Heart left ventricle (tissue), 16 donors: ENCODE data around the gene GCM1. TPM values are rescaled to one million over a fixed set of nuclear protein-coding genes. Genes with fewer than 3 reads are reported as not detected.

Source experiments
- ATAC-seq, 4 donors: fragments of 200-7000 bp; cut with Tn5 transposase; one replicate each; pipeline ENCODE4 v1.9.1; 2020 to 2022; ENCODE audit warnings: moderate library complexity in 4 of 4, mild to moderate bottlenecking in 3 of 4, moderate number of reproducible peaks in 1 of 4
- DNase-seq, 5 donors: peaks; one replicate each; pipeline ENCODE4 v3.0.0-alpha.2; 2020
- H3K27ac ChIP-seq, 12 donors: fragments of 200-600 bp; sonication (generic) in 4 of 12; one replicate each; pipeline versions ENCODE4 v1.5.0 to v1.8.0; 2016 to 2022; ENCODE audit warnings: mild to moderate bottlenecking in 2 of 12
- H3K27me3 ChIP-seq, 9 donors: fragments of 200-600 bp; sonication (generic) in 2 of 9; one replicate each; pipeline versions ENCODE4 v1.5.1 to v1.8.0; 2016 to 2022; ENCODE audit warnings: mild to moderate bottlenecking in 3 of 9
- H3K36me3 ChIP-seq, 9 donors: fragments of 200-600 bp; sonication (generic) in 2 of 9; one replicate each; pipeline versions ENCODE4 v1.5.0 to v1.8.0; 2018 to 2022; ENCODE audit warnings: mild to moderate bottlenecking in 2 of 9
- H3K4me1 ChIP-seq, 12 donors: fragments of 200-600 bp; sonication (generic) in 4 of 12; one replicate each; pipeline versions ENCODE4 v1.5.0 to v1.8.0; 2016 to 2022; ENCODE audit warnings: mild to moderate bottlenecking in 3 of 12
- H3K4me3 ChIP-seq, 12 donors: fragments of 200-600 bp; sonication (generic) in 4 of 12; one replicate each; pipeline versions ENCODE4 v1.5.0 to v1.8.0; 2017 to 2022; ENCODE audit warnings: mild to moderate bottlenecking in 9 of 12, moderate library complexity in 4 of 12
- H3K9me3 ChIP-seq, 12 donors: fragments of 200-600 bp; sonication (generic) in 4 of 12; one replicate each; pipeline versions ENCODE4 v1.5.0 to v1.8.0; 2016 to 2022; ENCODE audit warnings: mild to moderate bottlenecking in 1 of 12
- POLR2A ChIP-seq, 2 donors: fragments of 450-650 bp; IDR thresholded peaks; one replicate each; pipeline ENCODE4 v1.6.1; 2017; ENCODE audit warnings: antibody characterized with exemption in 2 of 2, mild to moderate bottlenecking in 2 of 2, moderate library complexity in 2 of 2
- WGBS, 4 donors: extraction: QIAGEN DNeasy Blood & Tissue Kit in 2 of 4; methylation state at CpG; one replicate each; pipeline versions ENCODE4 v1.1.5 to v1.1.7; 2013 to 2018; 5-methylcytosine and 5-hydroxymethylcytosine counted together
- intact Hi-C, 10 donors: fragments of 100-400 bp; cut with DNase I; formaldehyde crosslinking; loops; one replicate each; pipeline versions ENCODE4 v1.11.1 to v1.14.2; 2022
- polyA plus RNA-seq, 2 donors: library from polyadenylated mRNA; stranded (reverse); fragments of 200-250 nt; gene quantifications; one replicate each; pipeline ENCODE4 v1.2.3, GENCODE V29; 2013
- total RNA-seq, 9 donors: library from RNA; depleted of rRNA in 2 of 9; stranded (reverse); fragments of >200 nt in 2 of 9; fragmentation: NEBNext Ultra II Directional in 3 of 9; extraction: Animal tissue kit (Norgen Biotek cat#: 25700) in 3 of 9; gene quantifications; one replicate each; pipeline versions ENCODE4 v1.1.0 to v1.2.4, GENCODE V29; 2016 to 2023
- TF ChIP-seq, protein P1 (sequence below), 12 donors: fragments of 200-600 bp; sonication (generic) in 4 of 12; IDR thresholded peaks; one replicate each; pipeline versions ENCODE4 v1.5.0 to v1.8.0; 2018 to 2022; ENCODE audit warnings: antibody characterized with exemption in 12 of 12, mild to moderate bottlenecking in 5 of 12
- donor health status: ischemic (EF 13 %, LVEDD 7.1; RV severe dilation, severe dysfunction).
- donor health status: healthy with polysubstance abuse.
- donor health status: DM: no; HTN: yes; CAD: no.
- donor health status: DM: no; HTN: no; CAD: no.
- donor health status: ischemic (EF 25% LVEDD 6.9; RV normal size, moderate dysfunction).
- donor health status: ischemic (EF 25% LVEDD 5.7; RV mildly dilated, moderate dysfunction).
- donor health status: healthy.
- donor health status: DM: yes; HTN: yes; CAD: no.
- donor health status: ischemic (EF 35%, LVEDD 5.7; RV mildly dilated, moderate dysfunction).
- donor health status: nonischemic (EF 11% LVEDD 7.7; RV severe dilation, severe dysfunction).
- donor health status: DM: yes; HTN: yes; CAD: no.
- donor health status: PGD.
- donor health status: ischemic (EF 29% LVEDD 5.4; RV normal size, mild dysfunction).
- donor health status: nonischemic (EF 23%, LVEDD 6.1; RV moderate dilation, normal function).

The GCM1 gene
- total and polyA plus RNA-seq, 11 donors, result 0.03 TPM; not detected in 10

- H3K4me1 ChIP-seq, result peaks cover 0 to 5% (median 0%) of the 10 kb centered on the region in 12 donors
- ATAC-seq (no peak), DNase-seq (no peak)
- H3K27me3 ChIP-seq, result no peaks in the 10 kb centered on the region
- H3K36me3 ChIP-seq, result peaks cover 0 to 51% (median 40%) of the 10 kb centered on the region in 9 donors
- H3K4me3 ChIP-seq, result no peak overlapping the region
- TF ChIP-seq, protein P1, sequence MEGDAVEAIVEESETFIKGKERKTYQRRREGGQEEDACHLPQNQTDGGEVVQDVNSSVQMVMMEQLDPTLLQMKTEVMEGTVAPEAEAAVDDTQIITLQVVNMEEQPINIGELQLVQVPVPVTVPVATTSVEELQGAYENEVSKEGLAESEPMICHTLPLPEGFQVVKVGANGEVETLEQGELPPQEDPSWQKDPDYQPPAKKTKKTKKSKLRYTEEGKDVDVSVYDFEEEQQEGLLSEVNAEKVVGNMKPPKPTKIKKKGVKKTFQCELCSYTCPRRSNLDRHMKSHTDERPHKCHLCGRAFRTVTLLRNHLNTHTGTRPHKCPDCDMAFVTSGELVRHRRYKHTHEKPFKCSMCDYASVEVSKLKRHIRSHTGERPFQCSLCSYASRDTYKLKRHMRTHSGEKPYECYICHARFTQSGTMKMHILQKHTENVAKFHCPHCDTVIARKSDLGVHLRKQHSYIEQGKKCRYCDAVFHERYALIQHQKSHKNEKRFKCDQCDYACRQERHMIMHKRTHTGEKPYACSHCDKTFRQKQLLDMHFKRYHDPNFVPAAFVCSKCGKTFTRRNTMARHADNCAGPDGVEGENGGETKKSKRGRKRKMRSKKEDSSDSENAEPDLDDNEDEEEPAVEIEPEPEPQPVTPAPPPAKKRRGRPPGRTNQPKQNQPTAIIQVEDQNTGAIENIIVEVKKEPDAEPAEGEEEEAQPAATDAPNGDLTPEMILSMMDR (IDR thresholded peaks at IDR 0.05), result peak in 2 of 12 donors; percentile 5 to 9
- TF ChIP-seq POLR2A (IDR thresholded peaks at IDR 0.05), result no peak
- 92 to 99% (median 94%) methylated on average over 3 of the region's 3 CpGs for WGBS, 4 donors
- H3K9me3 ChIP-seq, result no peaks in the 10 kb centered on the region
- H3K27ac ChIP-seq, result no peak overlapping the region
- intact Hi-C loops, result no loop called here
These were observed 44.5 kb downstream of the GCM1 start for GRCh38 chr6:53103993-53104675.

- no peak overlapping the region for H3K4me3 ChIP-seq
- H3K27me3 ChIP-seq, result no peaks in the 10 kb centered on the region
- WGBS, 4 donors, result 93 to 98% (median 94%) methylated on average over 2 of the region's 2 CpGs
- no peak overlapping the region for H3K27ac ChIP-seq
- H3K9me3 ChIP-seq, result no peaks in the 10 kb centered on the region
- no peaks in the 10 kb centered on the region for H3K4me1 ChIP-seq
- DNase-seq (no peak), ATAC-seq (no peak)
- intact Hi-C loops, result no loop called here
- TF ChIP-seq POLR2A (IDR thresholded peaks at IDR 0.05), result no peak
- TF ChIP-seq, protein P1 (IDR thresholded peaks at IDR 0.05), result no peak
- peaks cover 0 to 83% (median 71%) of the 10 kb centered on the region in 9 donors for H3K36me3 ChIP-seq
These were observed 47.6 kb downstream of the GCM1 start for GRCh38 chr6:53101006-53101405.

- TF ChIP-seq POLR2A (IDR thresholded peaks at IDR 0.05), result no peak
- TF ChIP-seq, protein P1 (IDR thresholded peaks at IDR 0.05), result no peak
- Histone ChIP-seq H3K27me3 (no peaks in the 10 kb centered on the region), H3K4me3 (no peak overlapping the region), H3K36me3 (peaks cover 0 to 87% (median 76%) of the 10 kb centered on the region in 9 donors), H3K27ac (no peak overlapping the region), H3K9me3 (no peaks in the 10 kb centered on the region), H3K4me1 (no peaks in the 10 kb centered on the region)
- ATAC-seq (no peak), DNase-seq (no peak)
- intact Hi-C loops, result no loop called here
- 23 to 36% (median 33%) methylated on average over 2 of the region's 2 CpGs for WGBS, 4 donors
These were observed 48.1 kb downstream of the GCM1 start for GRCh38 chr6:53100561-53100960.

- ATAC-seq, result no peak
- H3K9me3 ChIP-seq, result no peaks in the 10 kb centered on the region
- H3K27ac ChIP-seq, result no peak overlapping the region
- peaks cover 0 to 100% (median 98%) of the 10 kb centered on the region in 9 donors for H3K36me3 ChIP-seq
- TF ChIP-seq, protein P1 (IDR thresholded peaks at IDR 0.05), result no peak
- no peak for TF ChIP-seq POLR2A (IDR thresholded peaks at IDR 0.05)
- intact Hi-C loops, result no loop called here
- WGBS, 4 donors, result 63 to 73% (median 68%) methylated on average over 1 of the region's 1 CpG
- no peak overlapping the region for H3K4me3 ChIP-seq
- H3K4me1 ChIP-seq, result no peaks in the 10 kb centered on the region
- no peaks in the 10 kb centered on the region for H3K27me3 ChIP-seq
- DNase-seq, result no peak
These were observed 52.9 kb downstream of the GCM1 start for GRCh38 chr6:53095716-53096115.
